ENCODE results near the gene SLC34A2.
"Not testable (repeated sequence)": the region's sequence is repeated elsewhere in the genome, so short reads cannot be mapped to it uniquely, and the experiment has no call there.

The SLC34A2 gene, protein sequence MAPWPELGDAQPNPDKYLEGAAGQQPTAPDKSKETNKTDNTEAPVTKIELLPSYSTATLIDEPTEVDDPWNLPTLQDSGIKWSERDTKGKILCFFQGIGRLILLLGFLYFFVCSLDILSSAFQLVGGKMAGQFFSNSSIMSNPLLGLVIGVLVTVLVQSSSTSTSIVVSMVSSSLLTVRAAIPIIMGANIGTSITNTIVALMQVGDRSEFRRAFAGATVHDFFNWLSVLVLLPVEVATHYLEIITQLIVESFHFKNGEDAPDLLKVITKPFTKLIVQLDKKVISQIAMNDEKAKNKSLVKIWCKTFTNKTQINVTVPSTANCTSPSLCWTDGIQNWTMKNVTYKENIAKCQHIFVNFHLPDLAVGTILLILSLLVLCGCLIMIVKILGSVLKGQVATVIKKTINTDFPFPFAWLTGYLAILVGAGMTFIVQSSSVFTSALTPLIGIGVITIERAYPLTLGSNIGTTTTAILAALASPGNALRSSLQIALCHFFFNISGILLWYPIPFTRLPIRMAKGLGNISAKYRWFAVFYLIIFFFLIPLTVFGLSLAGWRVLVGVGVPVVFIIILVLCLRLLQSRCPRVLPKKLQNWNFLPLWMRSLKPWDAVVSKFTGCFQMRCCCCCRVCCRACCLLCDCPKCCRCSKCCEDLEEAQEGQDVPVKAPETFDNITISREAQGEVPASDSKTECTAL

GRCh38 chr4:25654971-25655963 is at the start of gene SLC34A2:
Gene SLC34A2, plus strand, starts transcription at chr4:25655851. Its CDS starts 6,650 bp downstream, at chr4:25662501.
- no peak for DNase-seq (ENCODE audit: low read depth in 2 of 3, low spot score in 2 of 3)

- no peak for DNase-seq (ENCODE audit: low read depth in 2 of 3, low spot score in 2 of 3)
These were observed 47.0 kb upstream of the SLC34A2 start for GRCh38 chr4:25608644-25609043.

DNA sequence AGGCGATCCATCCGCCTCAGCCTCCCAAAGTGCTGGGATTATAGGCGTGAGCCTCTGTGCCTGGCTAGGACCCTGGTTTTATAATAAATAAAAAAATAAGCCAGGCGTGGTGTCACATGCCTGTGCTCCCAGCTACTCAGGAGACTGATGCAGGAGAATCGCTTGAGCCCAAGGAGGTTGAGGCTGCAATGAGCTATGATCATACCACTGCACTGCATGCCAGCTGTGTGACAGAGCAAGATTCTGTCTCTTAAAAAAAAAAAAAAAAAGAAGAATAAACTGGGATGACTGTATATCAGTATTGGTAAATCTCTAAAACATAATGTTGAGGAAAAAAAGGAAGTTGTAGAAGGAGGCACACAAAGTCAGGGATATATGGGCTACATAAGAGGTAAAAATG is 45.7 kb upstream of the SLC34A2 start:
- no peak for DNase-seq (ENCODE audit: low read depth in 2 of 3, low spot score in 2 of 3)

DNA sequence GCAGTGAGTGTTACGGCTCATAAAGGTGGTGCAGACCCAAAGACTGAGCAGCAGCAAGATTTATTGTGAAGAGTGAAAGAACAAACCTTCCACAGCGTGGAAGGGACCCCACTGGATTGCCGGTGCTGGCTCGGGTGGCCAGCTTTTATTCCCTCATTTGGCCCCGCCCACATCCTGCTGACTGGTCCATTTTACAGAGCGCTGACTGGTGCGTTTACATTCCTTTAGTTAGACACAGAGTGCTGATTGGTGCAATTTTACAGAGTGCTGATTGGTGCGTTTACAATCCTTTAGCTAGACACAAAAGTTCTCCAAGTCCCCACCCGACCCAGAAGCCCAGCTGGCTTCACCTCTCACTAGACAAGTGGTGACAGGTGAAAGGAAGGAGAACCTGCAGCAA is 42.0 kb upstream of the SLC34A2 start:
- DNase-seq (ENCODE audit: low read depth in 2 of 3, low spot score in 2 of 3): not testable (repeated sequence)

DNA sequence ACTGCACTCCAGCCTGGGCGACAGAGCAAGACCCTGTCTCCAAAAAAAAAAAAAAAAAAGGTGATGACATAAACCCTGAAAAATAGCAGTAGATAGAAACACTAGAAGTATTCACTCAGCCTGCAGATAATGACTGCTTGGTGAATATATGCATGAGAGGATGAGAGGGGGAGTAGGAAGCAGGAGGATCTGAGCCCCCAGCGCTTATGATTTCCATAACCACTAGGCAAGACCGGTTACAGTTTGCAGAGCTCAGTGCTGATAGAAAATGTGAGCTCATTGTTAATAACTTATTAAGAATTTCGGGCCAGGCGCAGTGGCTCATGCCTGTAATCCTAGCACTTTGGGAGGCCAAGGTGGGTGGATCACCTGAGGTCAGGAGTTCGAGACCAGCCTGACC is 40.8 kb upstream of the SLC34A2 start:
- DNase-seq (ENCODE audit: low read depth in 2 of 3, low spot score in 2 of 3): no peak

- no peak for DNase-seq (ENCODE audit: low read depth in 2 of 3, low spot score in 2 of 3)
These were observed 34.4 kb upstream of the SLC34A2 start for GRCh38 chr4:25621027-25621930.

DNA sequence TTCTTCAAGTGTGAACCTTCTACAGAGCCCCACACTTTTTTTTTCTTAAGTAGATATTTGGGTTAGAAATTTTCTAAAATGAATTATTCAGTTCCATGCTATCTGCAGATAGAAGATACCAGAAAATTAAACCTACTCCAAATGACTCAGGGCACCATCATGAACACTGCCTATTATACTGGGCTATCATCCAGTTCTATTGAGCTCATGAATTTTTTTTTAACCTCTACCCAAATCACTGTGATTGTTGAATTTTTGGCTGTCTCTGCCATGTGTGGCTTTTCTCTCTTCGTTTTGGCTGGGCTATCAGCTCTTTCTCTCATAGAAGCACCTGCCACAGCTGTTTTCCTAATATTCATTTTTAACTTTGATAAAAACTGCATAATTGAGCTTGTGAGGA is 31.0 kb upstream of the SLC34A2 start:
- DNase-seq (ENCODE audit: low read depth in 2 of 3, low spot score in 2 of 3): no peak

GRCh38 chr4:25628451-25628850 is 27.2 kb upstream of the SLC34A2 start:
- DNase-seq (ENCODE audit: low read depth in 2 of 3, low spot score in 2 of 3): no peak

GRCh38 chr4:25632135-25632534 is 23.5 kb upstream of the SLC34A2 start:
- no peak for DNase-seq (ENCODE audit: low read depth in 2 of 3, low spot score in 2 of 3)

- no peak for DNase-seq (ENCODE audit: low read depth in 2 of 3, low spot score in 2 of 3)
These were observed 22.1 kb upstream of the SLC34A2 start for GRCh38 chr4:25633541-25633940.

DNA sequence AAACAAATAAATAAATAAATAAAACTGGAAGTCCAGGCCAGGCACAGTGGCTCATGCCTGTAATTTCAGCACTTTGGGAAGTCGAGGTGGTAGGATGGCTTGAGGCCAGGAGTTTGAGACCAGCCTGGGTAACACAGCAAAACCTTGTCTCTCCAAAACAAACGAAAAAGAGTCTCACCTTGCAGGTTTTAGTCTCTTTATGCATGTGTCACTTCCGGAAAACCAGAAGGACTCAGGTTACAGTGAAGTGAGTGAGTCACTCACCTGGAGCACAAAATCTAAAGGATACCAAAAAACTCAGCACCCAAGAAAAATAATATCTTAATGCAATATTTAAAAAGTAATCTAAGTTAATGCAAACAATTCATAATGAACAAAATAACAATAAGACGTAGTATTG is 20.1 kb upstream of the SLC34A2 start:
- no peak for DNase-seq (ENCODE audit: low read depth in 2 of 3, low spot score in 2 of 3)

DNA sequence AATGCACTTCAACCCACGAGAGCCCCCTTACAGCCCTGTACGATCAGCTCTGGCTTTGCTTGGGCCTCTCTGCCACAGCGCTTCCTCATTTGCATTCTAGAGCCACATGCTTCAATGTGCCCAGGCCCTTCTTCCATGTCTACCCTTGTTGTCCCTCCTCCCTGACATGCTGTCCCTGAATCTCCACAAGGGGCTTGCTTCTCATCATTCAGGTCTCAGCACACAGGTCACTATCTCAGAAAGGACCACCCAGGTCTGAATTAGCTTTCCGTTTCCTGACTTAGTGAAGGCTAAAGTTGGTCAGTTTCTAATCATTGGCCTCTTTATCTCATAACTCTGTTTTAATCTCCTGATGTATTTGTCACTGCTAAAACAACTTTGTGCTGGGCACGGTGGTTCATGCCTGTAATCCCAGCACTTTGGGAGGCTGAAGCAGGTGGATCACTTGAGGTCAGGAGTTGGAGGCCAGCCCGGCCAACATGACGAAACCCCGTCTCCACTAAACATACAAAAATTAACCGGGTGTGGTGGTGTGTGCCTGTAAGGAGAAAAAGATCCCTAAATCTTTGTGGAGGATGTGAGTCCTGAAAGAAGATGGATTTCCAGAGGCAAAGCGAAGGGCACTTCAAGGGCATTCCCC is 17.9 kb upstream of the SLC34A2 start:
- no peak for DNase-seq (ENCODE audit: low read depth in 2 of 3, low spot score in 2 of 3)

GRCh38 chr4:25638221-25638601 is 17.4 kb upstream of the SLC34A2 start:
- DNase-seq (ENCODE audit: low read depth in 2 of 3, low spot score in 2 of 3): no peak

DNA sequence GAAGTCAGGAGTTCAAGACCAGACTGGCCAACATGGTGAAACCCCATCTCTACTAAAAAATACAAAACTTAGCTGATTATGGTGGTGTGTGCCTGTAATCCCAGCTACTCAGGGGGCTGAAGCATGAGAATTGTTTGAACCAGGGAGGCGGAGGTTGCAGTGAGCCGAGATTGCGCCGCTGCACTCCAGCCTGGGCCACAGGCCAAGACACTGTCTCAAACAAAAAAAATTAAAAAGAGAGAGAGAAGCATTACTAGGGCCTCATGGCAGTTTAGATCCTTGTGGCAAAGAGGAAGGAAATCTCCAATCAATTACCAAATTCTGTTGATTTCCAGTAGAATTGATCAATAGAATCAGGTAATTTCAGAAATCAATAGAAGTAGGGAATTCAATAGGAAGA is 16.8 kb upstream of the SLC34A2 start:
- DNase-seq (ENCODE audit: low read depth in 2 of 3, low spot score in 2 of 3): no peak

- DNase-seq (ENCODE audit: low read depth in 2 of 3, low spot score in 2 of 3): no peak
These were observed 5.3 kb upstream of the SLC34A2 start for GRCh38 chr4:25650311-25650710.

GRCh38 chr4:25651682-25652081 is 4.0 kb upstream of the SLC34A2 start:
- DNase-seq (ENCODE audit: low read depth in 2 of 3, low spot score in 2 of 3): no peak

GRCh38 chr4:25654031-25654970 is 1.4 kb upstream of the SLC34A2 start:
- DNase-seq (ENCODE audit: low read depth in 2 of 3, low spot score in 2 of 3): no peak

DNA sequence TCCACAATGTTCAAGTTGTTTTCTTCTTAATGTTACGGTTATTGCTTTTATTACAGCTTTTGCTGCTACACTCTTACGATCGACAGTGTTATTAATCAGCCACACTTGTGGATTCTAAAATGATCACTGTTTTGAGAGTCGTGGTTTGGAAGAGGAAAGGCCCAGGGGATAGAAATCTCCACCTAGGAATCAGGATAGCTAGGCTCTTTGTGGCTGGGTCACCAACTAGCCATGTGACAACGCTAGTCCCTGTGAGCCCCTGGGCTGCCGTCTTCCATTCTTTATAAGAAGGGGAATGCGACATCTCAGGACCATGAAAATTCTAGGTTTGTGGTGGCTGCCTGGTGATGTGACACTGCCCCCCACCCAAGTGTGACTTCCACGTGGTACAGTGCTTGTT is 380 bp downstream of the SLC34A2 start:
- DNase-seq (ENCODE audit: low read depth in 2 of 3, low spot score in 2 of 3): no peak

DNA sequence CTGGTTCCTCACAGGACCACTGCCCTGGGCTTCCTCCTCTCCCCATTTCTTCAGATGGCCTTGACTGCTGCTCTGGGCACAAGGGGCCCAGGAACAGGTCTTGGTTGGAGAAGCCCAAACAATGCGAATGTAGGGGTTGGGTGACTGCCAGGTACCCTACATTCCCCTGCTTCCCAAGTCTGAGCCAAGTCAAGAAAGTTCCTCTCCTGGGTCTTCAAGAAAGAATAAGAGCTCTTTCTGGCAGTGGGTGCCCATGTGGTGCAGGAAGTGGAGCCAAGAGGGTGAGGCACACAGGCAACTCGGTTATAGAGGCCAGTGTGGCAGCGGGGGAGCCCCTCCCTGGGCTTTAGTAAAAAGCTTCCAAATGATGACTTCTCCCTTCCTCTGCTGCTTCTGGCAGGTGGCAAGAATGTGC is 2.7 kb downstream of the SLC34A2 start:
- no peak for DNase-seq (ENCODE audit: low read depth in 2 of 3, low spot score in 2 of 3)

Data from activated CD8-positive, alpha-beta memory T cell treated with anti-CD3 and anti-CD28 coated beads for 48 hours (primary cell).